Measurements from ENCODE around the gene RCOR2. TPM values are rescaled to one million over a fixed set of nuclear protein-coding genes. Genes with fewer than 3 reads are reported as not detected.

RCOR2 gene
- total RNA-seq, 1 experiment from 2014 or later, result not detected

- H3K27ac Mint-ChIP-seq (ENCODE audit: low read depth, unreplicated experiment), result no peak overlapping the region
Measured at GRCh38 chr11:63944987-63945386, 28.0 kb upstream of the RCOR2 start.

GRCh38 chr11:63942803-63943202 lies 25.8 kb upstream of the RCOR2 start:
- no peaks in the 10 kb centered on the region for H3K27me3 Mint-ChIP-seq (ENCODE audit: insufficient read depth, unreplicated experiment)
- BruUV-seq (replicated peaks), result no TSS peak
- no peaks in the 10 kb centered on the region for H3K4me1 Mint-ChIP-seq (ENCODE audit: insufficient read depth, unreplicated experiment)
- no peak overlapping the region for H3K27ac Mint-ChIP-seq (ENCODE audit: low read depth, unreplicated experiment)
- POLR2A ChIA-PET, result interaction anchor here (2.7 kb wide), 1 partner anchor 105 kb away, joined by 14 read pairs; the partner anchor contains the start of gene MARK2
- intact Hi-C loops (cut with micrococcal nuclease), result loop anchor here (10.0 kb wide), 1 partner anchor 308 kb away; no protein-coding TSS in a partner anchor
- CTCF ChIA-PET, result interaction anchor here (0.5 to 8.3 kb wide), 7 partner anchors 15 to 310 kb away, joined by 3 to 241 read pairs (median 4); partner anchors contain the start of gene MARK2
- H3K36me3 Mint-ChIP-seq (ENCODE audit: insufficient read depth, unreplicated experiment), result peaks cover 21% of the 10 kb centered on the region
- TF ChIP-seq CTCF (IDR thresholded peaks at IDR 0.05; ENCODE audit: unreplicated experiment), result no peak
- H3K9me3 Mint-ChIP-seq (ENCODE audit: unreplicated experiment), result no peaks in the 10 kb centered on the region
- no peak for DNase-seq (ENCODE audit: unreplicated experiment)
- H3K4me3 Mint-ChIP-seq (ENCODE audit: unreplicated experiment), result no peak overlapping the region

More at GRCh38 chr11:63944987-63945386, 28.0 kb upstream of the RCOR2 start:
- intact Hi-C loops (cut with micrococcal nuclease), result loop anchor here (1.0 to 10.0 kb wide), 2 partner anchors 108 to 310 kb away; no protein-coding TSS in a partner anchor
- H3K4me1 Mint-ChIP-seq (ENCODE audit: insufficient read depth, unreplicated experiment), result no peaks in the 10 kb centered on the region
- ChIA-PET CTCF (interaction anchor here (0.6 to 8.3 kb wide), 31 partner anchors 10 to 466 kb away, joined by 3 to 241 read pairs (median 4); partner anchors contain the start of genes MARK2 and ZFTA), POLR2A (interaction anchor here (1.4 to 3.9 kb wide), 2 partner anchors 104 to 107 kb away, joined by 5 to 37 read pairs; partner anchors contain the start of gene MARK2)
- TF ChIP-seq CTCF (IDR thresholded peaks at IDR 0.05; ENCODE audit: unreplicated experiment), result no peak
- no peaks in the 10 kb centered on the region for H3K27me3 Mint-ChIP-seq (ENCODE audit: insufficient read depth, unreplicated experiment)
- BruUV-seq (replicated peaks), result no TSS peak
- H3K4me3 Mint-ChIP-seq (ENCODE audit: unreplicated experiment), result no peak overlapping the region
- H3K9me3 Mint-ChIP-seq (ENCODE audit: unreplicated experiment), result no peaks in the 10 kb centered on the region
- peaks cover 37% of the 10 kb centered on the region for H3K36me3 Mint-ChIP-seq (ENCODE audit: insufficient read depth, unreplicated experiment)
- DNase-seq (ENCODE audit: unreplicated experiment), result no peak

GRCh38 chr11:63941901-63942300 lies 24.9 kb upstream of the RCOR2 start:
- no peak for TF ChIP-seq CTCF (IDR thresholded peaks at IDR 0.05; ENCODE audit: unreplicated experiment)
- no peaks in the 10 kb centered on the region for H3K4me1 Mint-ChIP-seq (ENCODE audit: insufficient read depth, unreplicated experiment)
- H3K4me3 Mint-ChIP-seq (ENCODE audit: unreplicated experiment), result no peak overlapping the region
- BruUV-seq (replicated peaks), result no TSS peak
- peaks cover 12% of the 10 kb centered on the region for H3K36me3 Mint-ChIP-seq (ENCODE audit: insufficient read depth, unreplicated experiment)
- CTCF ChIA-PET, result interaction anchor here (1.3 to 8.3 kb wide), 2 partner anchors 104 to 174 kb away, joined by 4 to 241 read pairs; partner anchors contain the start of gene MARK2
- POLR2A ChIA-PET, result interaction anchor here (2.7 kb wide), 1 partner anchor 104 kb away, joined by 14 read pairs; the partner anchor contains the start of gene MARK2
- no peak for DNase-seq (ENCODE audit: unreplicated experiment)
- H3K27ac Mint-ChIP-seq (ENCODE audit: low read depth, unreplicated experiment), result no peak overlapping the region
- H3K27me3 Mint-ChIP-seq (ENCODE audit: insufficient read depth, unreplicated experiment), result no peaks in the 10 kb centered on the region
- no peaks in the 10 kb centered on the region for H3K9me3 Mint-ChIP-seq (ENCODE audit: unreplicated experiment)
- intact Hi-C loops (cut with micrococcal nuclease), result loop anchor here (10.0 kb wide), 1 partner anchor 307 kb away; no protein-coding TSS in a partner anchor

GRCh38 chr11:63940786-63941185 lies 23.8 kb upstream of the RCOR2 start:
- BruUV-seq (replicated peaks), result TSS peak; percentile 32
- Mint-ChIP-seq H3K9me3 (ENCODE audit: unreplicated experiment) (no peaks in the 10 kb centered on the region), H3K27me3 (ENCODE audit: insufficient read depth, unreplicated experiment) (no peaks in the 10 kb centered on the region), H3K4me3 (ENCODE audit: unreplicated experiment) (no peak overlapping the region), H3K27ac (ENCODE audit: low read depth, unreplicated experiment) (no peak overlapping the region), H3K4me1 (ENCODE audit: insufficient read depth, unreplicated experiment) (no peaks in the 10 kb centered on the region), H3K36me3 (ENCODE audit: insufficient read depth, unreplicated experiment) (peaks cover 2% of the 10 kb centered on the region)
- ChIA-PET POLR2A (no interaction called here), CTCF (interaction anchor here (0.7 kb wide), 1 partner anchor 106 kb away, joined by 3 read pairs; no protein-coding TSS in a partner anchor)
- intact Hi-C loops (cut with micrococcal nuclease), result loop anchor here (10.0 kb wide), 1 partner anchor 306 kb away; no protein-coding TSS in a partner anchor
- no peak for TF ChIP-seq CTCF (IDR thresholded peaks at IDR 0.05; ENCODE audit: unreplicated experiment)
- DNase-seq (ENCODE audit: unreplicated experiment), result no peak
